ENCODE measurements around the gene TTC9C.

TTC9C gene

GRCh38 chr11:62728171-62728988 is at the start of gene TTC9C:
Gene TTC9C (plus strand): TSS chr11:62728486. CDS start chr11:62728849, 363 bp downstream.
- H3K27me3 ChIP-seq (replicated peaks; ENCODE audit: control insufficient read depth, insufficient read depth, low read length), result no peaks in the 10 kb centered on the region
- H3K4me3 ChIP-seq (replicated peaks; ENCODE audit: low read depth, low read length), result peak within 1 kb of the TSS; percentile 94
- H3K36me3 ChIP-seq (ENCODE audit: control insufficient read depth, insufficient read depth, low read length), result peaks cover 6% of the 10 kb centered on the region
- DNase-seq (ENCODE audit: extremely low read depth, insufficient read length), result peak; percentile 86
- TF ChIP-seq CTCF (IDR thresholded peaks at IDR 0.05; ENCODE audit: insufficient read depth, low read length, poor library complexity, severe bottlenecking), result no peak

- H3K27me3 ChIP-seq (replicated peaks; ENCODE audit: control insufficient read depth, insufficient read depth, low read length), result no peaks in the 10 kb centered on the region
- peak within 1 kb of the TSS; percentile 95 for H3K4me3 ChIP-seq (replicated peaks; ENCODE audit: low read depth, low read length)
- TF ChIP-seq CTCF (IDR thresholded peaks at IDR 0.05; ENCODE audit: insufficient read depth, low read length, poor library complexity, severe bottlenecking), result no peak
- peaks cover 7% of the 10 kb centered on the region for H3K36me3 ChIP-seq (ENCODE audit: control insufficient read depth, insufficient read depth, low read length)
- peak; percentile 86 for DNase-seq (ENCODE audit: extremely low read depth, insufficient read length)
Observed at GRCh38 chr11:62678770-62679696, 49.3 kb upstream of the TTC9C start, which contains the start of gene UBXN1. Gene UBXN1 (minus strand): TSS chr11:62679073. CDS start chr11:62678923, 150 bp downstream.

- no peak for DNase-seq (ENCODE audit: extremely low read depth, insufficient read length)
- H3K36me3 ChIP-seq (ENCODE audit: control insufficient read depth, insufficient read depth, low read length), result peaks cover 7% of the 10 kb centered on the region
- no peak overlapping the region for H3K4me3 ChIP-seq (replicated peaks; ENCODE audit: low read depth, low read length)
- TF ChIP-seq CTCF (IDR thresholded peaks at IDR 0.05; ENCODE audit: insufficient read depth, low read length, poor library complexity, severe bottlenecking), result peak; percentile 65
- H3K27me3 ChIP-seq (replicated peaks; ENCODE audit: control insufficient read depth, insufficient read depth, low read length), result no peaks in the 10 kb centered on the region
Observed at GRCh38 chr11:62680825-62681240, 47.5 kb upstream of the TTC9C start.

GRCh38 chr11:62682518-62682917 is 45.8 kb upstream of the TTC9C start:
- Histone ChIP-seq H3K27me3 (replicated peaks; ENCODE audit: control insufficient read depth, insufficient read depth, low read length) (no peaks in the 10 kb centered on the region), H3K4me3 (replicated peaks; ENCODE audit: low read depth, low read length) (no peak overlapping the region), H3K36me3 (ENCODE audit: control insufficient read depth, insufficient read depth, low read length) (peaks cover under 1% of the 10 kb centered on the region)
- DNase-seq (ENCODE audit: extremely low read depth, insufficient read length), result no peak
- no peak for TF ChIP-seq CTCF (IDR thresholded peaks at IDR 0.05; ENCODE audit: insufficient read depth, low read length, poor library complexity, severe bottlenecking)

- Histone ChIP-seq H3K4me3 (replicated peaks; ENCODE audit: low read depth, low read length) (no peak overlapping the region), H3K27me3 (replicated peaks; ENCODE audit: control insufficient read depth, insufficient read depth, low read length) (no peaks in the 10 kb centered on the region), H3K36me3 (ENCODE audit: control insufficient read depth, insufficient read depth, low read length) (peaks cover 23% of the 10 kb centered on the region)
- no peak for DNase-seq (ENCODE audit: extremely low read depth, insufficient read length)
- TF ChIP-seq CTCF (IDR thresholded peaks at IDR 0.05; ENCODE audit: insufficient read depth, low read length, poor library complexity, severe bottlenecking), result no peak
Observed at GRCh38 chr11:62687508-62688396, 40.5 kb upstream of the TTC9C start.

All from GM06990 (cell line).